Astrocyte (in vitro differentiated cells and primary cell): ENCODE data around the gene ARID3B. TPM values are rescaled to one million over a fixed set of nuclear protein-coding genes. Genes with fewer than 3 reads are reported as not detected.

Experiments used
- DNase-seq: peaks from one replicate; pipeline ENCODE4 v3.0.0-alpha.2; 2010; ENCODE audit warnings: low read depth
- FAIRE-seq: peaks from 2 replicates; lab custom pipeline; 2011; peaks lifted over from hg19 to GRCh38; lab: Jason Lieb, UNC
- H2AFZ ChIP-seq: 2 replicates; pipeline ENCODE4 v1.6.0; 2012; ENCODE audit warnings: low read depth, low read length, inconsistent platforms
- H3K27ac ChIP-seq: 2 replicates; pipeline ENCODE4 v1.5.1; 2011; ENCODE audit warnings: low read depth, low read length, inconsistent platforms
- H3K27me3 ChIP-seq: 2 replicates; pipeline ENCODE4 v1.6.0; 2011; ENCODE audit warnings: low read length, inconsistent platforms; ENCODE audit not compliant: insufficient read depth
- H3K36me3 ChIP-seq: 2 replicates; pipeline ENCODE4 v1.5.1; 2011; ENCODE audit warnings: low read length, inconsistent platforms; ENCODE audit not compliant: insufficient read depth
- H3K4me1 ChIP-seq: 2 replicates; pipeline ENCODE4 v1.5.1; 2011; ENCODE audit warnings: low read length, inconsistent platforms; ENCODE audit not compliant: insufficient read depth
- H3K4me2 ChIP-seq: 2 replicates; pipeline ENCODE4 v1.6.0; 2012; ENCODE audit warnings: low read length, inconsistent platforms
- H3K4me3 ChIP-seq: 2 replicates; pipeline ENCODE4 v1.5.1; 2011; ENCODE audit warnings: low read depth, mild to moderate bottlenecking, low read length, inconsistent platforms; ENCODE audit not compliant: insufficient read depth
- H3K79me2 ChIP-seq: 2 replicates; pipeline ENCODE4 v1.6.0; 2012; ENCODE audit warnings: mild to moderate bottlenecking, low read length, inconsistent platforms; ENCODE audit not compliant: insufficient read depth
- H3K9ac ChIP-seq: 2 replicates; pipeline ENCODE4 v1.6.0; 2012; ENCODE audit warnings: mild to moderate bottlenecking, low read length, inconsistent platforms
- H3K9me3 ChIP-seq: 2 replicates; pipeline ENCODE4 v1.5.1; 2012; ENCODE audit warnings: low read depth, mild to moderate bottlenecking, low read length, inconsistent platforms; ENCODE audit not compliant: insufficient read depth
- H4K20me1 ChIP-seq: 2 replicates; pipeline ENCODE4 v1.6.0; 2012; ENCODE audit warnings: low read length, inconsistent platforms; ENCODE audit not compliant: insufficient read depth
- H3K27ac Mint-ChIP-seq: one replicate; pipeline ENCODE4 v1.8.0; 2021; ENCODE audit warnings: mild to moderate bottlenecking, mixed read lengths; ENCODE audit not compliant: unreplicated experiment
- H3K27me3 Mint-ChIP-seq: one replicate; pipeline ENCODE4 v1.8.0; 2021; ENCODE audit warnings: low read depth, mixed read lengths; ENCODE audit not compliant: unreplicated experiment
- H3K36me3 Mint-ChIP-seq: one replicate; pipeline ENCODE4 v1.8.0; 2021; ENCODE audit warnings: low read depth, mixed read lengths; ENCODE audit not compliant: unreplicated experiment
- H3K4me1 Mint-ChIP-seq: one replicate; pipeline ENCODE4 v1.8.0; 2021; ENCODE audit warnings: low read depth, mixed read lengths; ENCODE audit not compliant: unreplicated experiment
- H3K4me3 Mint-ChIP-seq: one replicate; pipeline ENCODE4 v1.8.0; 2021; ENCODE audit warnings: mild to moderate bottlenecking, moderate library complexity, mixed read lengths; ENCODE audit not compliant: unreplicated experiment
- H3K9me3 Mint-ChIP-seq: one replicate; pipeline ENCODE4 v1.8.0; 2021; ENCODE audit warnings: mild to moderate bottlenecking, mixed read lengths; ENCODE audit not compliant: unreplicated experiment
- CTCF ChIP-seq: IDR thresholded peaks from 2 replicates; pipeline ENCODE4 v1.5.1; 2011; ENCODE audit warnings: low read depth, mild to moderate bottlenecking, inconsistent platforms, low read length, moderate library complexity; ENCODE audit not compliant: insufficient read depth
- EZH2 ChIP-seq: IDR thresholded peaks from 2 replicates; pipeline ENCODE4 v1.6.1; 2012; ENCODE audit warnings: mild to moderate bottlenecking, low read length, inconsistent platforms; ENCODE audit not compliant: insufficient read depth
- total RNA-seq: library from RNA; stranded (reverse); gene quantifications from 2 replicates; pipeline ENCODE4 v1.2.1, GENCODE V29; 2021

ARID3B gene
- total RNA-seq, 1 donor from 2014 or later: 18.5 TPM

- TF ChIP-seq CTCF (no peak), EZH2 (no peak)
- Mint-ChIP-seq H3K27ac (no peak overlapping the region), H3K4me1 (peaks cover 8% of the 10 kb centered on the region), H3K4me3 (peak overlapping the region; percentile 70), H3K9me3 (no peaks in the 10 kb centered on the region), H3K36me3 (peaks cover 2% of the 10 kb centered on the region), H3K27me3 (peaks cover 28% of the 10 kb centered on the region)
- FAIRE-seq (no peak), DNase-seq (no peak)
- peaks cover 29% of the 10 kb centered on the region for H4K20me1 ChIP-seq
- H3K36me3 ChIP-seq: no peaks in the 10 kb centered on the region
- peaks cover 41% of the 10 kb centered on the region for H3K79me2 ChIP-seq
- H3K9ac ChIP-seq: peak overlapping the region; percentile 74
- no peaks in the 10 kb centered on the region for H3K9me3 ChIP-seq
- peak overlapping the region; percentile 86 for H3K4me3 ChIP-seq
- peaks cover 17% of the 10 kb centered on the region for H3K4me1 ChIP-seq
- peak overlapping the region; percentile 87 for H3K4me2 ChIP-seq
- peak overlapping the region; percentile 51 for H2AFZ ChIP-seq
- H3K27me3 ChIP-seq: no peaks in the 10 kb centered on the region
- no peak overlapping the region for H3K27ac ChIP-seq
Measured at GRCh38 chr15:74613953-74614743, 73.1 kb downstream of the ARID3B start.

- Histone ChIP-seq H3K36me3 (peaks cover 1% of the 10 kb centered on the region), H3K4me3 (peak overlapping the region; percentile 86), H2AFZ (peak overlapping the region; percentile 65), H3K4me2 (peak overlapping the region; percentile 87), H3K79me2 (peaks cover 48% of the 10 kb centered on the region), H3K9ac (peak overlapping the region; percentile 97), H3K9me3 (no peaks in the 10 kb centered on the region), H3K4me1 (peaks cover 17% of the 10 kb centered on the region), H4K20me1 (peaks cover 36% of the 10 kb centered on the region), H3K27me3 (no peaks in the 10 kb centered on the region), H3K27ac (peak overlapping the region; percentile 83)
- DNase-seq (peak; percentile 46), FAIRE-seq (no peak)
- peaks cover 8% of the 10 kb centered on the region for H3K4me1 Mint-ChIP-seq
- peaks cover 4% of the 10 kb centered on the region for H3K36me3 Mint-ChIP-seq
- H3K27me3 Mint-ChIP-seq: peaks cover 22% of the 10 kb centered on the region
- no peak for TF ChIP-seq EZH2
- TF ChIP-seq CTCF: no peak
- H3K27ac Mint-ChIP-seq: peak overlapping the region; percentile 87
- peak overlapping the region; percentile 90 for H3K4me3 Mint-ChIP-seq
- no peaks in the 10 kb centered on the region for H3K9me3 Mint-ChIP-seq
Measured at GRCh38 chr15:74614744-74615507, 73.9 kb downstream of the ARID3B start.
